Vagina (tissue), 2 donors: ENCODE data around the gene OXSR1. TPM values are rescaled to one million over a fixed set of nuclear protein-coding genes. Genes with fewer than 3 reads are reported as not detected.
"Not testable (repeated sequence)": the region's sequence is repeated elsewhere in the genome, so short reads cannot be mapped to it uniquely, and the experiment has no call there.

Experiments
- DNase-seq, 2 donors: peaks; one replicate each; pipeline ENCODE4 v3.0.0-alpha.2; 2017; ENCODE audit errors: extremely low spot score in 2 of 2
- H3K27ac ChIP-seq: fragments of 200-600 bp; sonication (generic); one replicate; pipeline ENCODE4 v1.5.1; 2019
- H3K27me3 ChIP-seq: fragments of 200-600 bp; sonication (generic); one replicate; pipeline ENCODE4 v1.5.1; 2019
- H3K36me3 ChIP-seq, 2 donors: fragments of 200-600 bp; sonication (generic); one replicate each; pipeline ENCODE4 v1.5.1; 2017 to 2019
- H3K4me1 ChIP-seq: fragments of 200-600 bp; sonication (generic); one replicate; pipeline ENCODE4 v1.5.1; 2019
- H3K4me3 ChIP-seq, 2 donors: fragments of 200-600 bp; sonication (generic); 1 replicate in 1 of 2; 2 replicates in 1 of 2; pipeline ENCODE4 v1.5.1; 2016 to 2019
- H3K9me3 ChIP-seq: fragments of 200-600 bp; sonication (generic); one replicate; pipeline ENCODE4 v1.5.1; 2019
- POLR2A ChIP-seq, 2 donors: fragments of 450-650 bp; IDR thresholded peaks; one replicate each; pipeline ENCODE4 v1.6.1; 2017; ENCODE audit warnings: antibody characterized with exemption in 2 of 2, mild to moderate bottlenecking in 2 of 2, moderate library complexity in 2 of 2
- POLR2AphosphoS5 ChIP-seq, 2 donors: sonication (generic); formaldehyde crosslinking; IDR thresholded peaks; one replicate each; pipeline ENCODE4 v1.9.0; 2017; ENCODE audit warnings: antibody characterized with exemption in 2 of 2, mild to moderate bottlenecking in 2 of 2, low read depth in 1 of 2; ENCODE audit not compliant: insufficient read depth in 1 of 2
- intact Hi-C: fragments of 100-400 bp; cut with DNase I; formaldehyde crosslinking; loops from one replicate; pipeline ENCODE4 v1.15.1; 2023
- total RNA-seq: library from RNA; depleted of rRNA; stranded (reverse); fragments of >200 nt; gene quantifications from one replicate; pipeline ENCODE4 v1.2.3, GENCODE V29; 2016
- TF ChIP-seq, protein P1 (sequence below), 3 experiments: fragments of 450-650 bp in 2 of 3; fragments of 200-600 bp in 1 of 3; sonication (generic) in 1 of 3; IDR thresholded peaks; one replicate each; pipeline ENCODE4 v1.5.1; 2017 to 2019; ENCODE audit warnings: antibody characterized with exemption in 3 of 3, mild to moderate bottlenecking in 2 of 3, moderate library complexity in 2 of 3

OXSR1 gene
- total RNA-seq, 1 donor from 2014 or later: 22.8 TPM

DNA sequence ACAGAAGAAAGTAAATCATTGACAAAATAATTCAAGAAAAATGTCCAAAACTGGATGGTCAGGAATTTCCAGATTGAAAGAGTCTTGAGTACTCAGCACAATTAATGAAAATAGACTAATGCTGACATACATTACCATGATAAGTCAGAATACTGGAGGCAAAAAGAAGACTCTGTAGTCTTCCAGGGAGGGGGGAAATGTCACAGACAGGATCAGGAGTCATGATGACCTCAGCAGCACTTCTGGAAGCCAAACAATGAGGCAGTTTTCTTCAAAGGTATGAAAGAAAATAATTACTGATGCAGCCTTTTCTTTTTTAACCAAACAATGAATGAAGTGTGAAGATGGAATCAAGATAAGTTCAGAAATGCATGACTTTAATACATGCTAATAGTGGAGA, 70.1 kb downstream of the OXSR1 start:
- intact Hi-C loops: no loop called here
- H3K4me3 ChIP-seq: no peak overlapping the region
- DNase-seq: no peak
- no peaks in the 10 kb centered on the region for H3K4me1 ChIP-seq
- no peak overlapping the region for H3K27ac ChIP-seq
- TF ChIP-seq, protein P1, sequence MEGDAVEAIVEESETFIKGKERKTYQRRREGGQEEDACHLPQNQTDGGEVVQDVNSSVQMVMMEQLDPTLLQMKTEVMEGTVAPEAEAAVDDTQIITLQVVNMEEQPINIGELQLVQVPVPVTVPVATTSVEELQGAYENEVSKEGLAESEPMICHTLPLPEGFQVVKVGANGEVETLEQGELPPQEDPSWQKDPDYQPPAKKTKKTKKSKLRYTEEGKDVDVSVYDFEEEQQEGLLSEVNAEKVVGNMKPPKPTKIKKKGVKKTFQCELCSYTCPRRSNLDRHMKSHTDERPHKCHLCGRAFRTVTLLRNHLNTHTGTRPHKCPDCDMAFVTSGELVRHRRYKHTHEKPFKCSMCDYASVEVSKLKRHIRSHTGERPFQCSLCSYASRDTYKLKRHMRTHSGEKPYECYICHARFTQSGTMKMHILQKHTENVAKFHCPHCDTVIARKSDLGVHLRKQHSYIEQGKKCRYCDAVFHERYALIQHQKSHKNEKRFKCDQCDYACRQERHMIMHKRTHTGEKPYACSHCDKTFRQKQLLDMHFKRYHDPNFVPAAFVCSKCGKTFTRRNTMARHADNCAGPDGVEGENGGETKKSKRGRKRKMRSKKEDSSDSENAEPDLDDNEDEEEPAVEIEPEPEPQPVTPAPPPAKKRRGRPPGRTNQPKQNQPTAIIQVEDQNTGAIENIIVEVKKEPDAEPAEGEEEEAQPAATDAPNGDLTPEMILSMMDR (IDR thresholded peaks at IDR 0.05): no peak
- TF ChIP-seq POLR2AphosphoS5 (IDR thresholded peaks at IDR 0.05; ENCODE audit: insufficient read depth in 1 of 2, low read depth in 1 of 2): no peak
- TF ChIP-seq POLR2A (IDR thresholded peaks at IDR 0.05): no peak
- H3K36me3 ChIP-seq: peaks cover 0 to 35% of the 10 kb centered on the region in 2 donors
- H3K27me3 ChIP-seq: no peaks in the 10 kb centered on the region
- peaks cover 4% of the 10 kb centered on the region for H3K9me3 ChIP-seq

DNA sequence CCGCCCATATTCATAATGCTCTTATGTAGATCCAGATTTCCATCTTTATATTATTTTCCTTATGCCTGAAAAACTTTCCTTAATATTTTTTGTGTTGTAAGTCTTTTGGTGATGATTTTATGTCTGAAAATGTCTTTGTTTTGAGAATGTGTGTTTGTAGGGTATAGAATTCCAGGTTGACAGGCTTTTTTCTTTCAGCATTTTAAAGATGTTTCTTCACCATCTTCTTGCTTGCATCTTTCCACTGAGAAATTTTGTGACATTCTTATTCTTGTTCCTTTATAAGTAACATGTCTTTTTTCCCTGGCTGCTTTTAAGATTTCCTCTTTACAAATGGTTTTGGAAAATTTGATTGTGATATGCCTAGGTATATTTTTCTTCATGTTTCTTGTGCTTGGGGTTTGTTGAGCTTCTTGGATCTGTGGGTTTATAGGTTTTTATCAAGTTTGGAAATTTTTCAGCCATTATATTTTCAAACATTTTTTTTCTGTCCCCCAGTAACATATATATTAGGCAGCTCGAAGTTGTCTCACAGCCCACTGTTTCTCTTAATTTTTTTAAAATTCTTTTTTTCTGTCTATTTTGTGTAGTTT, 73.2 kb downstream of the OXSR1 start:
- Histone ChIP-seq H3K27me3 (no peaks in the 10 kb centered on the region), H3K4me1 (no peaks in the 10 kb centered on the region), H3K36me3 (peaks cover 0 to 25% of the 10 kb centered on the region in 2 donors), H3K4me3 (no peak overlapping the region), H3K27ac (no peak overlapping the region), H3K9me3 (peaks cover 4% of the 10 kb centered on the region)
- TF ChIP-seq, protein P1 (IDR thresholded peaks at IDR 0.05): no peak
- TF ChIP-seq POLR2A (IDR thresholded peaks at IDR 0.05): no peak
- no peak for DNase-seq
- intact Hi-C loops: no loop called here

DNA sequence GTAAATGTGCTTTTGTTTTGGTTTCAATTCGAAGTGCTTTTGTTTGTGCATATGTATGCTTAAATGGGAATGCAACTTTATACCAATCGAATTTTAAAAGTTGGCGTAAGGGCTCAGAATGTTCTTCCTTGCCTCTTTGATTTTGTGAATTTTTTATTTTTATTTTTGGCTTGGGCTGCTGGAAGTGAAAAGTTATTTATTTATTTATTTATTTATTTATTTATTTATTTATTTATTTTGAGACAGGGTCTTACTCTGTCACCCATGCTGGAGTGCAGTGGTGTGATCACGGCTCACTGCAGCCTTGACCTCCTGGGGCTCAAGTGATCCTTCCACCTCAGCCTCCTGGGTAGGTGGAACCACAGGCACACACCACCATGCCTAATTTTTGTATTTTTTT, 77.5 kb downstream of the OXSR1 start:
- H3K4me3 ChIP-seq, intact Hi-C loops: not testable (repeated sequence)
- peaks cover 0 to 19% of the 10 kb centered on the region in 2 donors for H3K36me3 ChIP-seq

DNA sequence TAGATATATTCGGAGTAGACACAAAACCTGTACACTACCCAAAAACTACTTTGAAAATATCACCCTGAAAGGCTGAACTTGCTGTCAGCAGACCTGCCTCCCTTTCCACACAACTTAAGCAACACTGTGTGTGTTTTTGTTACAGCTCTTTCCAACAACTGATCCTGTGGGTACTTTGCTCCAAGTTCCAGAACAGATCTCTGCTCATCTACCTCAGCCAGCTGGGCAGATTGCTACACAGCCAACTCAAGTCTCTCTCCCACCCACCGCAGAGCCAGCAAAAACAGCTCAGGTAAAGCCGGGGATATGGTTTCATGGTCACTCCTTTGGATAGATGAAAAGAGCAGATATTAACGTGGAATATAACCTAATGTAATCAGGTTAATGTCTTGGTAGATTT, 80.6 kb downstream of the OXSR1 start:
- no peak overlapping the region for H3K27ac ChIP-seq
- no peak for DNase-seq
- no peak overlapping the region for H3K4me3 ChIP-seq
- no peaks in the 10 kb centered on the region for H3K9me3 ChIP-seq
- TF ChIP-seq, protein P1 (IDR thresholded peaks at IDR 0.05): no peak
- TF ChIP-seq POLR2AphosphoS5 (IDR thresholded peaks at IDR 0.05; ENCODE audit: insufficient read depth in 1 of 2, low read depth in 1 of 2): no peak
- no peak for TF ChIP-seq POLR2A (IDR thresholded peaks at IDR 0.05)
- intact Hi-C loops: no loop called here
- H3K36me3 ChIP-seq: peaks cover 0 to 33% of the 10 kb centered on the region in 2 donors
- no peaks in the 10 kb centered on the region for H3K4me1 ChIP-seq
- no peaks in the 10 kb centered on the region for H3K27me3 ChIP-seq

More for the DNA sequence above, 77.5 kb downstream of the OXSR1 start:
- not testable (repeated sequence) for DNase-seq, H3K9me3 ChIP-seq, H3K27ac ChIP-seq, H3K27me3 ChIP-seq, H3K4me1 ChIP-seq

DNA sequence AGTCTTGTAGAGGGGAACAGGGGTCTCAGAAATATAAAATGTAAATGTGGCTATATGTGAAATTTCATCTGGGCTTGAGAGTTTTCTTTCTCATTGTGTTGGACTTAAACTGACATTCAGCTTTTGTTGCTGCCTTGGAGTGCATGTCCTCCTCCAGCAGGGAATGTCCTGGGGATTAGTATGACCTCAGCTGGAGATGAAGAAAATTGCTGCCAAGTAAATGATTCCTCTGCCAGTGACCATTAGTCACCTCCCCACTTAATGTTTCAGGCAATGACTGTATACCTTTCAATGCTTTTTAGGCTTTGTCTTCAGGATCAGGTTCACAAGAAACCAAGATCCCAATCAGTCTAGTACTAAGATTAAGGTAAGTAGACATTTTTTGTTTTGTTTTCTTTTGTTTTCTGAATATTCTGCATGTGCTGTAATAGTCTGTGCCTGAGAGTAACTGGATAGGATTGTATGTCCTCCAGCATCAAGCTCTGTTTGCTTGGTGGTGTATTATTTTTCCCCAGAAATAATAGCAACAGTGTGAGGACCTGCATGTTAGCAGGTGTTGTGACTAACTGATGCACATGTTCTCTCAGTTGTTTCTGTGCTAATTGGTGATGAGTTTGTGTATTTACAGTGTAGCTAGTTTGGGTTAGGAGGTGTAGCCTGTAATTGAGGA, 82.2 kb downstream of the OXSR1 start:
- H3K27me3 ChIP-seq: no peaks in the 10 kb centered on the region
- H3K27ac ChIP-seq: no peak overlapping the region
- no peak overlapping the region for H3K4me3 ChIP-seq
- peaks cover 0 to 46% of the 10 kb centered on the region in 2 donors for H3K36me3 ChIP-seq
- H3K4me1 ChIP-seq: no peaks in the 10 kb centered on the region
- no peaks in the 10 kb centered on the region for H3K9me3 ChIP-seq
- no peak for DNase-seq
- intact Hi-C loops: no loop called here
- peak in 1 of 2 donors; percentile 26 for TF ChIP-seq POLR2AphosphoS5 (IDR thresholded peaks at IDR 0.05; ENCODE audit: insufficient read depth in 1 of 2, low read depth in 1 of 2)
- TF ChIP-seq POLR2A (IDR thresholded peaks at IDR 0.05): no peak

DNA sequence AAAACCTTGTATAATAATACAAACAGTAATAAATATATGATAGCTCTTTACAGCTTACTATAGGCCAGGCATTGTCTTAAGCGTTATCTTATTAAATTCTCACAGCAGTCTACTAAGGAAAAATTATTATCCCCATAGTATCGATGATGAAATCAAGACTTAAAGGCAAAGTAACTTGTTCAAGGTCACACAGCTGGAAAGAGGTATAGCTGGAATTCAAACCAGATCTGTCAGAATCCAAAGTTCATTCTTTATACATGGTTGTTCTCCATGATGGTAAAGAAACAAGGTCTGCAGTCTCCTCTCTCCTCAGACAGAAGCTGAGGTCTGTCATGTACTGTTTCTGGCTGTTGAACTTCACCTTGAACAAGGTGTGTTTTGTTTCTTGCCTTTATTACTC, 84.9 kb downstream of the OXSR1 start:
- intact Hi-C loops: no loop called here
- H3K4me3 ChIP-seq: no peak overlapping the region
- H3K27ac ChIP-seq: no peak overlapping the region
- H3K9me3 ChIP-seq: no peaks in the 10 kb centered on the region
- H3K4me1 ChIP-seq: no peaks in the 10 kb centered on the region
- H3K27me3 ChIP-seq: no peaks in the 10 kb centered on the region
- TF ChIP-seq POLR2AphosphoS5 (IDR thresholded peaks at IDR 0.05; ENCODE audit: insufficient read depth in 1 of 2, low read depth in 1 of 2) (no peak), POLR2A (IDR thresholded peaks at IDR 0.05) (no peak)
- TF ChIP-seq, protein P1 (IDR thresholded peaks at IDR 0.05): no peak
- no peak for DNase-seq
- peaks cover 0 to 67% of the 10 kb centered on the region in 2 donors for H3K36me3 ChIP-seq
